B cell (primary cell): ENCODE data around the gene RBP3.

Experiments used
- CTCF ChIP-seq: fragments of 200-600 bp; IDR thresholded peaks from one replicate; pipeline ENCODE4 v1.8.0; 2022; ENCODE audit warnings: antibody characterized with exemption, mild to moderate bottlenecking
- EZH2 ChIP-seq: IDR thresholded peaks from 2 replicates; pipeline ENCODE4 v1.6.1; 2012; ENCODE audit warnings: borderline replicate concordance, low read depth, mild to moderate bottlenecking, moderate library complexity, low read length; ENCODE audit not compliant: insufficient read depth, poor library complexity, severe bottlenecking

- no peak for TF ChIP-seq CTCF
- no peak for TF ChIP-seq EZH2
Observed at GRCh38 chr10:47364911-47365310, 16.7 kb downstream of the RBP3 start.
